H7 (cell line): Measurements from ENCODE around the gene HDAC4. TPM values are rescaled to one million over a fixed set of nuclear protein-coding genes. Genes with fewer than 3 reads are reported as not detected.

Source experiments
- DNase-seq: peaks from one replicate; pipeline ENCODE4 v3.0.0; 2012
- H3K27me3 ChIP-seq: 2 replicates; pipeline ENCODE4 v1.6.0; 2011; ENCODE audit warnings: mild to moderate bottlenecking, low read length; ENCODE audit not compliant: control insufficient read depth, insufficient read depth
- H3K36me3 ChIP-seq: replicated peaks from 2 replicates; pipeline ENCODE4 v1.5.1; 2011; ENCODE audit warnings: low read length; ENCODE audit not compliant: control insufficient read depth, insufficient read depth
- H3K4me3 ChIP-seq: 2 replicates; pipeline ENCODE4 v1.5.1; 2011; ENCODE audit warnings: low read depth, mild to moderate bottlenecking, control low read depth, low read length, moderate library complexity; ENCODE audit not compliant: insufficient read depth
- total RNA-seq: library from RNA; depleted of rRNA; stranded (reverse); fragments of >200 nt; shearing (Covaris generic); gene quantifications from 2 replicates; pipeline ENCODE4 v1.2.3, GENCODE V29; 2014

HDAC4 gene
- total RNA-seq, 1 experiment from 2014 or later, result 18.1 TPM

- H3K4me3 ChIP-seq, result no peak overlapping the region
- DNase-seq, result no peak
- H3K36me3 ChIP-seq, result no peaks in the 10 kb centered on the region
- H3K27me3 ChIP-seq, result no peaks in the 10 kb centered on the region
These were observed 150.4 kb downstream of the HDAC4 start for GRCh38 chr2:239250216-239251081.

GRCh38 chr2:239249776-239250175, 151.0 kb downstream of the HDAC4 start:
- Histone ChIP-seq H3K27me3 (no peaks in the 10 kb centered on the region), H3K4me3 (no peak overlapping the region)
- DNase-seq, result no peak

GRCh38 chr2:239249048-239249447, 151.8 kb downstream of the HDAC4 start:
- peak; percentile 68 for DNase-seq
- no peaks in the 10 kb centered on the region for H3K36me3 ChIP-seq
- no peaks in the 10 kb centered on the region for H3K27me3 ChIP-seq
- no peak overlapping the region for H3K4me3 ChIP-seq

More at GRCh38 chr2:239249776-239250175, 151.0 kb downstream of the HDAC4 start:
- H3K36me3 ChIP-seq, result no peaks in the 10 kb centered on the region

GRCh38 chr2:239247401-239248245, 153.2 kb downstream of the HDAC4 start:
- DNase-seq, result no peak
- Histone ChIP-seq H3K36me3 (no peaks in the 10 kb centered on the region), H3K4me3 (no peak overlapping the region), H3K27me3 (no peaks in the 10 kb centered on the region)

GRCh38 chr2:239246723-239247122, 154.1 kb downstream of the HDAC4 start:
- no peak for DNase-seq
- no peaks in the 10 kb centered on the region for H3K27me3 ChIP-seq
- no peaks in the 10 kb centered on the region for H3K36me3 ChIP-seq
- no peak overlapping the region for H3K4me3 ChIP-seq

- no peaks in the 10 kb centered on the region for H3K27me3 ChIP-seq
- H3K36me3 ChIP-seq, result no peaks in the 10 kb centered on the region
- no peak overlapping the region for H3K4me3 ChIP-seq
- DNase-seq, result peak; percentile 84
These were observed 154.7 kb downstream of the HDAC4 start for GRCh38 chr2:239245872-239246721.

GRCh38 chr2:239245107-239245506, 155.7 kb downstream of the HDAC4 start:
- no peaks in the 10 kb centered on the region for H3K36me3 ChIP-seq
- no peak for DNase-seq
- H3K4me3 ChIP-seq, result no peak overlapping the region
- H3K27me3 ChIP-seq, result no peaks in the 10 kb centered on the region

GRCh38 chr2:239244625-239245024, 156.2 kb downstream of the HDAC4 start:
- no peak overlapping the region for H3K4me3 ChIP-seq
- H3K36me3 ChIP-seq, result no peaks in the 10 kb centered on the region
- no peaks in the 10 kb centered on the region for H3K27me3 ChIP-seq
- no peak for DNase-seq

- DNase-seq, result no peak
- no peaks in the 10 kb centered on the region for H3K36me3 ChIP-seq
- no peak overlapping the region for H3K4me3 ChIP-seq
- no peaks in the 10 kb centered on the region for H3K27me3 ChIP-seq
These were observed 159.3 kb downstream of the HDAC4 start for GRCh38 chr2:239241431-239241960.

GRCh38 chr2:239240414-239240881, 160.4 kb downstream of the HDAC4 start:
- H3K36me3 ChIP-seq, result no peaks in the 10 kb centered on the region
- DNase-seq, result no peak
- no peaks in the 10 kb centered on the region for H3K27me3 ChIP-seq
- no peak overlapping the region for H3K4me3 ChIP-seq

GRCh38 chr2:239239607-239240413, 161.0 kb downstream of the HDAC4 start:
- Histone ChIP-seq H3K4me3 (no peak overlapping the region), H3K27me3 (no peaks in the 10 kb centered on the region), H3K36me3 (no peaks in the 10 kb centered on the region)
- no peak for DNase-seq

GRCh38 chr2:239238839-239239606, 161.8 kb downstream of the HDAC4 start:
- Histone ChIP-seq H3K4me3 (no peak overlapping the region), H3K27me3 (no peaks in the 10 kb centered on the region), H3K36me3 (no peaks in the 10 kb centered on the region)
- DNase-seq, result no peak

- DNase-seq, result no peak
- H3K27me3 ChIP-seq, result no peaks in the 10 kb centered on the region
- no peak overlapping the region for H3K4me3 ChIP-seq
- H3K36me3 ChIP-seq, result no peaks in the 10 kb centered on the region
These were observed 162.4 kb downstream of the HDAC4 start for GRCh38 chr2:239238381-239238780.
